Measurements from ENCODE around the gene MEI4. TPM values are rescaled to one million over a fixed set of nuclear protein-coding genes. Genes with fewer than 3 reads are reported as not detected.

Gene MEI4
- total RNA-seq, 1 experiment from 2014 or later: 0.20 TPM

- ATAC-seq (no peak), DNase-seq (ENCODE audit: low spot score) (no peak)
- Mint-ChIP-seq H3K4me1 (no peaks in the 10 kb centered on the region), H3K36me3 (no peaks in the 10 kb centered on the region), H3K27me3 (ENCODE audit: low read depth) (no peaks in the 10 kb centered on the region), H3K27ac (no peak overlapping the region), H3K4me3 (no peak overlapping the region), H3K9me3 (no peaks in the 10 kb centered on the region)
- CTCF ChIA-PET: no interaction called here
- TF ChIP-seq E2F4 (CRISPR knock-in tag; IDR thresholded peaks at IDR 0.05; ENCODE audit: borderline replicate concordance, low read depth) (no peak), TEAD4 (CRISPR knock-in tag; IDR thresholded peaks at IDR 0.05) (no peak), ATF2 (CRISPR knock-in tag; IDR thresholded peaks at IDR 0.05; ENCODE audit: borderline replicate concordance, low read depth) (no peak), TEAD1 (CRISPR knock-in tag; IDR thresholded peaks at IDR 0.05) (no peak), GRHL2 (CRISPR knock-in tag; IDR thresholded peaks at IDR 0.05; ENCODE audit: insufficient replicate concordance, severe bottlenecking) (no peak), MAX (CRISPR knock-in tag; IDR thresholded peaks at IDR 0.05) (no peak), PRDM15 (CRISPR knock-in tag; IDR thresholded peaks at IDR 0.05) (no peak), ZNF121 (CRISPR knock-in tag; IDR thresholded peaks at IDR 0.05) (no peak), ZNF512 (CRISPR knock-in tag; IDR thresholded peaks at IDR 0.05; ENCODE audit: borderline replicate concordance) (no peak), PREB (CRISPR knock-in tag; IDR thresholded peaks at IDR 0.05; ENCODE audit: borderline replicate concordance) (no peak), STAT6 (CRISPR knock-in tag; conservative IDR thresholded peaks at IDR 0.05; ENCODE audit: low read depth) (no peak), EMX1 (CRISPR knock-in tag; IDR thresholded peaks at IDR 0.05) (no peak), SOX15 (CRISPR knock-in tag; IDR thresholded peaks at IDR 0.05) (no peak), USF1 (CRISPR knock-in tag; IDR thresholded peaks at IDR 0.05) (no peak), ZNF416 (CRISPR knock-in tag; IDR thresholded peaks at IDR 0.05) (no peak), SP1 (CRISPR knock-in tag; conservative IDR thresholded peaks at IDR 0.05) (no peak), ATF6 (CRISPR knock-in tag; IDR thresholded peaks at IDR 0.05) (no peak), GTF2I (CRISPR knock-in tag; conservative IDR thresholded peaks at IDR 0.05) (no peak), ZNF232 (CRISPR knock-in tag; IDR thresholded peaks at IDR 0.05) (no peak)
- POLR2A ChIA-PET: no interaction called here
Observed at GRCh38 chr6:77762386-77762785, 109.5 kb downstream of the MEI4 start.

Data from WTC11 (cell line).